CD4-positive, alpha-beta T cell treated with Interleukin-17A for 4 hours (primary cell): ENCODE results near the gene PXT1.
"Not testable (repeated sequence)": the region's sequence is repeated elsewhere in the genome, so short reads cannot be mapped to it uniquely, and the experiment has no call there.

Source experiments
- DNase-seq: peaks from one replicate; pipeline ENCODE4 v3.0.0-alpha.2; 2020; ENCODE audit warnings: mixed read lengths

The PXT1 gene

DNA sequence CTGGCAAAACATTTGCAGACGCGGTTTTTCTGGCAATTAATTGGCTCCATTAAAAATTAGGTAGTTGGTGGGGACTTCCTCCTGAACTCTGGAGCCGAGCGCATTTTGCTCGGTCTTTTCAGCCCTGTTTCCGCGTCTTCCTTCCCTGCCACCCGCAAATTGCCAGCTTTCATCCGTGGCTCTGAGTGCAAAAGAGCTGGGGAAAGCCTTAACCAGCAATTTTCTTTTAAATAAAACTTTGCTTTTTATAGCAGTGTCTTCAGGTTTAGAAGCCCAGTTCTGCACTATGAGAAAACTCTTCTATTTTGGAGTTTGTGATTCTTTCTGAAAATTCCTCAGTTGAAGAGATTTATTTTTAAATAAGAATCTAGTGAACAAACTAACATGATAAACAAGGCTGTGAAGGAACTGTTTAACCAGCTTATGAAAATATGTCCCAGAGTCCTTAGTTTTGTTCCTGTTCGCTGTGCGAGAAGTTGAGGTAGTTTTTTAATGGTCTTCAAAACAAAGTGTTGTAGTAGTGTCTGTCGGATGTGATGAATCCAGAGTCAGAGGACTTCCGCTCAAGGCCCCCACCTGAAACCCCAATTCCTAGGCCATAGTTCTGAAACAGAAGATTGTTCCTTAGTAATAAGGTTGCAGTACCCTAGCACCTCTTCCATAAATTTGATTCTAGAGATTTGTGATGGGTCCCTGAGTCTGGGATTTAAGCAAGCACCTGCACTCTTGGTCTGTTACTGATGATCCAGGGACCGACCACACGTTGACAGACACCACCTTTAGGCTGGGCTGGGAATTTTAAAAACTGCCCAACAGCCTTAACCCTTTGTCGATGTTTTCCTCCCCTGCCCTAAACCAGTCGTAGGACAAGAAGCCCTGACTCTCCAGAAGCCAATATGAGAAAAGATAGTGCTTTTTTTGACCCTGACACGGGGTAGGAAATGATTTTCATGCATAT is 1.1 kb upstream of the PXT1 start:
- DNase-seq: peak; percentile 38

- DNase-seq: no peak
Measured at GRCh38 chr6:36442103-36442670, 467 bp downstream of the PXT1 start.

DNA sequence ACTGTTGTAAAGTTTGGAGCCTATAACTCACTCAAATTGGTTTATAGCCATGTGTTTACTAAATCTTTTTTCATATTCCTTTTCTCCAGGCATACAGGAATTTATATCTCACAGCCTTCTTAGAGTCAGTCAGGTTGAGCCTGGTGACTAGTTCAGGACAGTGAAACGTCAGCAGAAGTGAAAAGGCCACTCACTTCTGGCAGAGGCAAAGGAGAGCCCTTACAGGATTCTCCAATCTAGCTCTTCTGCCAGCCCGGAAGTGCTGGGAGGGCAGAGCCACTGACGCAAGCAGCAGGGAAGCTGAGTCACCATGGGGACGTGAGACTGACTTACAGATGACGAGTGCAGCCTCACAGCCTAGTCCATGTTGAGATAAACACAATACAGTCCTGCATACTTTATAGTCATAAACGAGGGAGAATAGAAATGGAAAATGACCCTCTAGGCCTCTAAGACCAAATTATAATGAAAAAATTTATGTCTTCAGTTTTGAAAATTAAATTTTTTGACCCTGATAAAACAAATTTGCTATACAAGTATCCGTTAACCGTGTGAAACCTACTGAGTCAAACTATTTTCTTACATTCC is 1.3 kb downstream of the PXT1 start:
- peak; percentile 86 for DNase-seq

GRCh38 chr6:36436466-36436865 is 6.2 kb downstream of the PXT1 start:
- DNase-seq: no peak

DNA sequence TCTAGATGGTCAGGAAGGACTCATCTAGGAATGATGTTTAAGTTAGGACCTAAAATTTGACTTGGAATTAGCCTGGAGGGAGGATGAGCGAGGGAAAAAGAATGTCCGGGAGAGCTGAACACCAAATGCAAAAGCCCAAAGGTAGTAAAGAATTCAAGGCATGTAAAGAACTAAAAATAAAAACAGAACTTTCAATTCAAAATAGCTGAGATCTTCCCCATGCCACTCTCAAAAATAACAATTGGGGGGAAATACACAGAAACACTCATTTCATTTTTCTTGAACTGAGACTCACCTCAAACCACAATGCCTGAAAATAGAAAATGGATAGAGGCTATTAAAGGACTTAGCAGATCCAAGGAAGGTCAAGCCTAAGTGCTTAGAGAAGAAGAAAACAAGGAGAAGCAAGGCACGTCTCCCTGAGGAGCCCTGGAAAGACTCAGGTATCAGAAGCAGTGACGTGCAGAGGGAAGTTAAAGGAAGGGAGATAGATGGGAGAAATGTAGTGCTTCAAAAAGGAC is 10.4 kb downstream of the PXT1 start:
- DNase-seq: no peak

- DNase-seq: no peak
Measured at GRCh38 chr6:36431197-36431596, 11.5 kb downstream of the PXT1 start.

GRCh38 chr6:36430351-36430750 is 12.3 kb downstream of the PXT1 start:
- DNase-seq: no peak

DNA sequence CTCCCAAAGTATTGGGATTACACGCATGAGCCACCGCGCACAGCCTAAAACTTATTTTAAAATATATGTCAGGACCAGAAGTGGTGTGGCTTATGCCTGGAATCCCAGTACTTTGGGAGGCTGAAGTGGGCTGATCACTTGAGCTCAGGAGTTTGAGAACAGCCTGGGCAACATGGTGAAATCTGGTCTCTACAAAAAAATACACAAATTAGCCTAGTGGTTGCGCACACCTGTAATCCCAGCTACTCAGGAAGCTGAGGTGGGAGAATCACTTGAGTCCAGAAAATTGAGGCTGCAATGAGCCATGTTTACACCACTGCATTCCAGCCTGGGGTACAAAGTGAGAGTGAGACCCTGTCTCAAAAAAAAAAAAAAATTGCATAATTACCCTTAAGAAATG is 13.7 kb downstream of the PXT1 start:
- no peak for DNase-seq

DNA sequence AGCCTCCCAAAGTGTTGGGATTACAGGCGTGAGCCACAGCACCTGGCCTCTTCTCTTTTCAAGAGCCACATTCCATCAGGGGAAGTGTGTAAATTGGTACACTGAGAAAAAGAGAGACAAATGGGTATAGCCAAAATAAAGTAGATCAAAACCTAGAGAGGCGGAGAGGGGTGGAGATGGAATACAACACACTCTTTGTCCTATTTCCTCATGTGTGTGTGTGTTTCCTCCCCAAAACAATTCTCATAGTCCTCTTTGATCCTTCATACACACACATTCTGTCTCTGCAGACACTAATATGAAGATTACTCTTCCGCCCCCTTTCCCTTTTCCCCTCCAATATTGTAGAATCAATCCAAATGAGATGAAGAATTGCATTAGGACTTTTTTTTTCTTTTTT is 16.0 kb downstream of the PXT1 start:
- DNase-seq: no peak

- peak; percentile 99 for DNase-seq
Measured at GRCh38 chr6:36423101-36423824, 19.4 kb downstream of the PXT1 start.

GRCh38 chr6:36422714-36423100 is 19.9 kb downstream of the PXT1 start:
- DNase-seq: no peak

- DNase-seq: no peak
Measured at GRCh38 chr6:36419310-36419709, 23.3 kb downstream of the PXT1 start.

DNA sequence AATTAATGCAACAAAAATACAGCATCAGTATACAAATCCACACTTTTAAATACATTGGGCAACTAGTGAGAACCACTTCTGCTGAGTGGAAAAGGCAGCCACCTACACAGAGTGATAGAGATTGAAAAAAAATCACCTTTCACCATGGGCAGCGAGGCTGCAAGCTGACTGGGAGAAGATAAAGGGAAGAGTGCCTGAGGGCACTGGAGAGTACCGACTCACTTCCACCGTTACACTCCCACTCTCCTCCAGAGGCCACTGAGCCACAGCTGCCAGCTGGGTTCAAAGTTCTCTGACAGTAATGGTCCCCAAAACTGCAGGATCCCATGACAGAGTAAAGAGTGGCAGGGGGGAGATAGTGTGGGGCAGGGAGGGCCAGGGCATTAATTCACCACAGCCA is 24.1 kb downstream of the PXT1 start:
- no peak for DNase-seq

DNA sequence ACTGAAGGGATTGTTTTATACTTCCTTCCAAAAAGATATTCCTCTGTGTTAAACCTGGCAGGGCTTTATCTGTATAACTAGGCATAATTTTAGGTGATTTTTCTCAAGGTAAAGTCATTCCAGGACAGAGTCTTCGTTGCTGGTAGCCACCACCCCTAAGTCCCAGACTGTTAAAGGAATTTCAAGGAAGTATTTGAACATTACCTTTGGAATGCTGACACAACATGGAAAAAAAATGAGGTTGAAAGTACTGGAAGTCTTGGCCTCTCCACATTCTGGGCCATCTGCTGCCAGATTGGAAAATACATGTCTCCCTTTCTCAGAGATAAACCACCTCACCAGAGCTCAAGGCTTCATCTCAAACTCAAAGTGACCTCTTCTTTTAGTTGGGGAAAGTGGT is 28.2 kb downstream of the PXT1 start:
- no peak for DNase-seq

DNA sequence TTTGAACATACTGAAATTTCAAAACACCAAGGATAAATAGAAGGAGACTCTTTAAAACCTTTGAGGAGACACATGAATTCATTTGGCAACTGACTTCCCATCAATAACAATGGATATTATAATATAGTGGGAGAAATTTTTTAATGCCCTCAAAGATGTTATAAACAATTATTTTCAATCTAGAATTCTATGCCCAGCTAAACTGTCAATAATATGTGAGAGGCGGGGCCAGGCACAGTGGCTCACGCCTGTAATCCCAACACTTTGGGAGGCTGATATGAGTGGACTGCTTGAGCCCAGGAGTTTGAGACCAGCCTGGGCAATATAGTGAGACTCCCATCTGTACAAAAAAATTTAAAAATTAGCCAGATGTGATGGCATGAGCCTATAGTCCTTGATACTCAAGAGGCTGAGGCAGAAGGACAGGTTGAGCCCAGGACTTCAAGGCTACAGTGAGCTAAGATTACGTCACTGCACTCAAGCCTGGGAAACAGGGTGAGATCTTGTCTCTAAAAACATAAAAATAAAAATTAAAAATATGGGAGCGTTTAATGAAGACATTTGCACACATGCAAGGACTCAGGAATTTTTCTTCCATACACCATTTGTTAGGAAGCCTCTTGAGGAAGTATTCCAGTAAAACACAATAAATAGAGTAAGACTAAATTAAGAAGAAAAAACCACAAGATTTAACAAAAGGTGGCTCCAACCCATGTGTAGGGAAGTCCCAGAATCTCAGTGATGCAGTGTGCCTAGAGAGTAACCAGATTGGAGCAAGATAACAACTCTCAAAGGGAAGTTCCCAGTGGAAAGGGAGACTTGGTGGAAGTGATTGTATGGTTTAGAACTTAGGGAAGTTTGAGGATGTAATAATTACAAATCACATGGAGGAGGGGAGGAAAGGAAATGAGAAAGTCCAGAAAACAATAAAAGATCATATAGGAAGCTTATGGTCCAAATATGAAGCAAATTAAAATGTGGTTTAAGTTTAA is 28.9 kb downstream of the PXT1 start:
- no peak for DNase-seq

- DNase-seq: not testable (repeated sequence)
Measured at GRCh38 chr6:36409718-36410117, 32.9 kb downstream of the PXT1 start.

DNA sequence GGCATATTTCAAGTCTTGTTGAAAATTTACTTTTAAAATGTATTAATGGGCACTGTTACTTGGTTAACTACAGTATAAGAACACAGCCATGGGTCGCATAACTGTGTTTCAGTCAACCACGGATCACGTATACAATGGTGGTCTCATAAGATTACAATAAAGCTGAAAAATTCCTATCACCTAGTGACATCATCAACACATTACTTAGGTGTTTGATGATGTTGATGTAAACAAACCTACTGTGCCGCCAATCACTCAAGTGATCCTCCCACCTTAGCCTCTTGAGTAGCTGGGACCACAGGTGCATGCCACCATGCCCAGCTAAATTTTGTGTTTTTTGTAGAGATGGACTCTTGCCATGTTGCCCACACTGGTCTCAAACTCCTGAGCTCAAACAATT is 38.5 kb downstream of the PXT1 start:
- no peak for DNase-seq

- no peak for DNase-seq
Measured at GRCh38 chr6:36402481-36402880, 40.2 kb downstream of the PXT1 start.

DNA sequence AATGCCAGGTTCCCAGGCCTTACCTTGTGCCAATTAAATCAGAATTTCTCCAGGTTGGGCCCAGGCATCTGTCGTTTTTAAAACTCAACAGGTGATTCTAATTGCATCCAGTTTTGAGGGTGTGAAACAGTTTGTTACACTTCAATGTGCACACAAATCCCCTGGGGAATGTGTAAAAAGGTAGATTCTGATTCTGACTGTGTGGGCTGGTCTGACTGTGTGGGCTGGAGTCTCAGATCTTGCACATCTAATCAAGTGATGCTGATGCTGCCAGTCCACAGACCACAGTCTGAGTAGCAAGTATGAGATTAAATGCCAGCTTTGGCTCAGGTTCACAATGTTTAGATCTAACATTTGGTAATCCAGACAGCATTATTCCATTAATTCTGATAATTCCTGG is 42.7 kb downstream of the PXT1 start:
- DNase-seq: no peak

GRCh38 chr6:36392621-36393020 is 50.0 kb downstream of the PXT1 start:
- DNase-seq: no peak

GRCh38 chr6:36389353-36389752 is 53.3 kb downstream of the PXT1 start:
- no peak for DNase-seq
